Stimulated activated naive CD8-positive, alpha-beta T cell treated with anti-CD3 and anti-CD28 coated beads, Interleukin-15, Interleukin-2, amounts not matched to agents 100 U/mL and 50 U/mL, for 24 hours (primary cell): ENCODE results near the gene PAQR3.

Experiments used
- ATAC-seq: fragments of 150-1000 bp; cut with Tn5 transposase; one replicate; pipeline ENCODE4 v1.10.0; 2021
- DNase-seq: peaks from one replicate; pipeline ENCODE4 v3.0.0; 2021

Gene PAQR3

GRCh38 chr4:78938868-78939666, at the start of gene PAQR3:
TSS of gene PAQR3 (minus strand) at chr4:78939438. CDS start at chr4:78939224, 214 bp downstream.
- DNase-seq, result peak; percentile 90
- ATAC-seq, result peak; percentile 96

DNA sequence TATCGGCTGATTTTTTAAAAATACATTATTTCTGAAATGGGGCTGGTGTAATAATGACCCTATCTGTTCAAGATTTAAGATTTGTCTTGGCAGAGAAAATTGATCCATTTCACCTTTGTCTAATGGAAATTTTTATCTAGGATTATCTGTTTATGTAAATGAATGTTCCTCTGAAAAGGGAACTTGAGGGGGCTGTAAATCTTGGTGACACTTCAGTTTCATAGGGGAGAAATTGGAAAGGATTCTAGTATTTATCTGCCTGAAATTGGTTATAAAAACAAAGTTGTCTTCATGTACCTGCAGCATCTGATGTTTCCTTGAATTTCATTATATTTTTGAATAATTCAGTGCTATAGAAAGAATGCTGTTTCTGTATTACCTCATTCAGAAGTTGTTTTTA, 48.4 kb upstream of the PAQR3 start:
- no peak for ATAC-seq
- no peak for DNase-seq

DNA sequence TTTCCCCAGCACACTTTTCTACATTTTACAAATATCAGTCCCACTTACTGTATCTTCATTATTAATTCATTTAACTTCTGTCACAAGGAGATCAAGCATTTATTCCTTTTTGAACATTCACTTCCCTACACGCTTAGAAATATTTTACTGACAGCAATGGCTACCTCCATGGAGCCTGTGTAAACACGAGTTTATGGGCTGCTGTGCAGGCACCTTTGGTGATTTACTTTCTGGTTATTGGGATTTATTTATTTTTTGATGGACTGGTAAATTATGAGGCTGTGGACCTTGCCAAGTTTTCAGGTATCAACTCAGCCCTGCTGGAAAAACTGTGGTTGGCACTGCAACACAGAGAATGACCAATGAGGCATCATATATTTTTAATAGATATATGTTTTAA, 45.4 kb upstream of the PAQR3 start:
- ATAC-seq (no peak), DNase-seq (no peak)

- no peak for ATAC-seq
- DNase-seq, result no peak
Measured at GRCh38 chr4:78975865-78976264, 36.6 kb upstream of the PAQR3 start.

- no peak for DNase-seq
- ATAC-seq, result no peak
Measured at GRCh38 chr4:78971776-78972175, 32.5 kb upstream of the PAQR3 start.

DNA sequence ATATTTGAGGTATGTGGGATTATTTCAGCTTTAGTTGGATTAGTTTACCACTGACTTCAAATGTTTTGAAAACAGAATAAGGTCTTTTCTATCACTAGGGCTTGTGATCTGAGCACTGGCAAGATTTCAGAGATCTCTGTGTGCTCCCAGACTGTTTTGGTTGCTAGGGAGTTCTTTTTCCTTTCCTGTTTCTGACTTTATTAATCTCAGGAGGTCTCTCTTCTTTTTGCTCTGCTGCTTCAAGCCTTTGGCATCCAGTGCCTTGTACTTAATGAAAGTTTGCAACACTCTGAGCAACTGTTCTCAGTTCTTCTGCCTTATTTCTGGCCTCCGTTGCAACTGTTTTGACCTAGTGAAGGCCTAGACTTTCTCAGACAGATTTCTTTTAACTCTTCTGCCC, 32.1 kb upstream of the PAQR3 start:
- DNase-seq (no peak), ATAC-seq (no peak)

DNA sequence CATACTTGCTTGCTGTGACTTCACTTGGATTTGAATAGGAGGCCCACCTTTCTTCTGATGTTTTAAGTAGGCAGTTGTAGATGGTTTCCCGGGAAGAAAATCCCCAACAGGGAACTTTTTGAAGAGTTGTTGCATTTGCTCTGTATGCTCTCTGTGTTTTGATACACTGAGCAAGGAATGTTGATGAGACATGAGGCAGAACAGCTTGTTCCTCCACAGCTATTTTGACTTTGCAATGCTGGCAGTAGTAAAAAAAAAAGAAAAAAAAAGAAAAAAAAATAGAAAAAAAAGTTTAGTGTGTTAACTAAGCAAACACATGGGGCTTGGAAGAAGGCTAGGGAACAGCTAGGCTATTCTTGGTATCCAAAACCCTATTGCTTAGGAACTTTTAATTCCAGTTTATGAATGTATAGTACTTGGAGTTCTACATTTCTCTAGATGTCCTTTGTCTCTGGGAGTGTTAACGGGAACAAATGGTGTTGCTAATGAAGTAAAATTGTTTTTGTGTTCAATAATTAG, 23.4 kb upstream of the PAQR3 start:
- ATAC-seq (no peak), DNase-seq (no peak)

DNA sequence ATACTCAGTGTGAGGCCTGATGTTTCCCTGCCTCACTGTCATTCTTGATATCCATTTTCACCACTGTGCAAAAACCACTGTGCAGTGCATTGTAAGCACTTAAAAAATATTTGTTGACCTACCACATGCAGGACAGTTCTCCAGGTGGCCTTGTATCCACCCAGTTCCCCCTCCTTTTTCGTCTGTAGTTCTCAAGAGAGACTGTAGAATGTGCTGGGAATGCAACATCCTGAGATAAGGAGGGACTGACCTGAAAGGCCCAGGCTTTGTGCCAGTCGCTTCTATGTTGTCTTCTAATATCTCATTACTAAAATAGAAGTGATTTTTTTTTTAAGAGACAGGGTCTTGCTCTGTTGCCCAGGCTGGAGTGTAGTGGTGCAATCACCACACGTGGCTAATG, 21.7 kb upstream of the PAQR3 start:
- ATAC-seq (no peak), DNase-seq (no peak)

GRCh38 chr4:78956975-78957374, 17.7 kb upstream of the PAQR3 start:
- DNase-seq (no peak), ATAC-seq (no peak)

- no peak for DNase-seq
- ATAC-seq, result no peak
Measured at GRCh38 chr4:78953769-78954666, 14.8 kb upstream of the PAQR3 start.

- DNase-seq (no peak), ATAC-seq (no peak)
Measured at GRCh38 chr4:78953231-78953630, 14.0 kb upstream of the PAQR3 start.

DNA sequence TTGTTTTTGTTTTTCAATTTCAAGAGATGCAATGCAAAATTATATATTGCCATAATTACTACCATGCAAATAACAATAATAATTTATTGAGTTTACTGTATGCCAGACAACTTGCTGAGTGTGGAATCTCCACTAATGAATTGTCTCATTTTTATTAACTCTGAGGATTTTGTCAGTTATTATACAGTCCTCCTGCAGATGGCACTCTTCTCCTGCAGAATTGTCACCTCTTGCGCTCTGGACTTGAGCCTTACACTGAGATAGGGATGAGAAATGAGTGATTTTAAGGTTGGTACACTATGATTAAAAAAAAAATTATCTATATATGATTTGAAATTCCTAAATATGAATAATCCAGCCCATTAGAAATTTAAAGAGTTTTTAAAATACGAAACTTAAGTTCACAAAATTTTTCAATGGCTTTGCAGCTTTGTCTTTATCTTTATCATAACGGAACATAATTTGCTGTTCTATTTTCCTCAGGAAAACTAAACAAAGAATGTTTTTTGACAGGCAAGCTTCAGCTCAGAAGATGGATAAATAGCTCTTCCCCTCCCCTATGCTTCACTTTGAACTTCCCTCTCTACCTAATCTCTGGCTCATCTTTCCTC, 12.7 kb upstream of the PAQR3 start:
- DNase-seq, result peak; percentile 24
- peak; percentile 32 for ATAC-seq

- ATAC-seq (no peak), DNase-seq (no peak)
Measured at GRCh38 chr4:78949735-78950134, 10.5 kb upstream of the PAQR3 start.

DNA sequence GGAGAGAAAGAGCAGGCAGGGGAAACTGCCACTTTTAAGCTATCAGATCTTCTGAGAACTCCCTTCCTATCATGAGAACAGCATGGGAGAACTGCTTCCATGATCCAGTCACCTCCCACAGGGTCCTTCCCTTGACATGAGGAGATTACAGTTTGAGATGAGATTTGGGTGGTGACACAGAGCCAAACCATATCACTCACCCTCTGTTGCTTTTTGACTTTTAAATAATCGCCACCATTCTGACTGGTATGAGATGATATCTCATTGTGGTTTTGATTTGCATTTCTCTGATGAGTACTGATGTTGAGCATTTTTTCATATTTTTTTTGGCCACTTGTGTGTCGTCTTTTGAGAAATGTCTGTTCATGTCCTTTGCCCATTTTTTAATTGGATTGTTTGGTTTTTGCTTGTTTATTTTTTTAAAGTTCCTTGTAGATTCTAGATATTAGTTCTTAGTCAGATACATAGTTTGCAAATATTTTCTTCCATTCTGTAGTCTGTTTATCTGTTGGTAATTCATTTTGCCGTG, 6.5 kb upstream of the PAQR3 start:
- peak; percentile 81 for ATAC-seq

GRCh38 chr4:78944381-78944780, 5.1 kb upstream of the PAQR3 start:
- no peak for ATAC-seq
- no peak for DNase-seq

More for the DNA sequence above, 6.5 kb upstream of the PAQR3 start:
- no peak for DNase-seq

- DNase-seq, result no peak
- no peak for ATAC-seq
Measured at GRCh38 chr4:78940752-78941151, 1.5 kb upstream of the PAQR3 start.

- ATAC-seq, result no peak
- no peak for DNase-seq
Measured at GRCh38 chr4:78939667-78940008, 400 bp upstream of the PAQR3 start.

- DNase-seq (no peak), ATAC-seq (no peak)
Measured at GRCh38 chr4:78938474-78938867, 767 bp downstream of the PAQR3 start.

GRCh38 chr4:78937837-78938236, 1.4 kb downstream of the PAQR3 start:
- DNase-seq, result no peak
- ATAC-seq, result no peak

GRCh38 chr4:78936989-78937388, 2.2 kb downstream of the PAQR3 start:
- no peak for ATAC-seq
- no peak for DNase-seq

DNA sequence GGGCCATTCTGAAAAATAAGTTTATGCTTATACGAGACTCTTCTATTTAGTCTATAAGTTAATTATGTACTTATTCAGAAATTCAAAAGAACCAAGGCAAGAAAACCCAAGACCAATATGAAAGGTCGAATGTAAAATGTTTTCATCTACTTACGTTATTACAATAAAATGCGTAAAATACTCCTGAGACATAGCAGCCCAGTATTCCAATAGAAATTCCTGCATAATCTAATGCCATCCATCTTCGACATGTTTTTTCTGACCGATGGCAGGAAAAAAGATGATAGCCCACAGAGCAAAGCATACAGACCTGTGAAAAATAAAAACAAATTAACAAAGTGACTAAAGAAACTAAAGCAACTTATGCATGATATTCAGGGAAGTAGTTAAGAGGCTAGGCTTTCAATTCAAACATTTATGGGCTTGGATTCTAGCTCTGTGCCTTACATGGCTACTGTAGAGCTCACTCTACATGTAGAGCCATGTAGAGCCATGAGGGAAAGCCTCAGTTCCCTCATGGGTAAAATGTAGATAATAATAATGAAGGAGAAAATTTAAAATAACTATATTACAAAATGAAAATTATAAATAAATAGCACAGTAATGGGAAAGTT, 9.1 kb downstream of the PAQR3 start:
- no peak for DNase-seq
- no peak for ATAC-seq

GRCh38 chr4:78928835-78929234, 10.4 kb downstream of the PAQR3 start:
- DNase-seq (no peak), ATAC-seq (no peak)
